NCI-H1092 (cell line): ENCODE data around the gene NLGN2.

Source experiments
- DNase-seq: peaks from one replicate; lab custom pipeline; 2025; lab: John Stamatoyannopoulos, UW

The NLGN2 gene

GRCh38 chr17:7437950-7438614 lies 30.4 kb downstream of the NLGN2 start:
- DNase-seq, result no peak

GRCh38 chr17:7438656-7439460 lies 31.2 kb downstream of the NLGN2 start:
- no peak for DNase-seq

GRCh38 chr17:7439462-7440112 lies 31.9 kb downstream of the NLGN2 start, which contains the start of gene FGF11:
Gene FGF11 (plus strand): TSS chr17:7439512. CDS start chr17:7439621, 109 bp downstream.
- no peak for DNase-seq

GRCh38 chr17:7440113-7440833 lies 32.6 kb downstream of the NLGN2 start:
- peak; percentile 38 for DNase-seq

GRCh38 chr17:7440834-7441195 lies 33.2 kb downstream of the NLGN2 start:
- no peak for DNase-seq

- no peak for DNase-seq
Measured at GRCh38 chr17:7441266-7441665, 33.6 kb downstream of the NLGN2 start.

GRCh38 chr17:7442142-7442541 lies 34.5 kb downstream of the NLGN2 start:
- DNase-seq, result no peak

- DNase-seq, result no peak
Measured at GRCh38 chr17:7443499-7444485, 36.1 kb downstream of the NLGN2 start.

GRCh38 chr17:7444682-7445618 lies 37.3 kb downstream of the NLGN2 start, which contains the start of gene CHRNB1:
Gene CHRNB1 (plus strand): TSS chr17:7445061. CDS start chr17:7445128, 67 bp downstream.
- no peak for DNase-seq

- DNase-seq, result no peak
Measured at GRCh38 chr17:7445619-7445968, 37.9 kb downstream of the NLGN2 start.

GRCh38 chr17:7448461-7448860 lies 40.8 kb downstream of the NLGN2 start:
- no peak for DNase-seq

- DNase-seq, result no peak
Measured at GRCh38 chr17:7459961-7460545, 52.4 kb downstream of the NLGN2 start.

GRCh38 chr17:7460850-7461660 lies 53.4 kb downstream of the NLGN2 start:
- DNase-seq, result no peak

- no peak for DNase-seq
Measured at GRCh38 chr17:7462474-7463371, 55.1 kb downstream of the NLGN2 start.

- no peak for DNase-seq
Measured at GRCh38 chr17:7463372-7463846, 55.8 kb downstream of the NLGN2 start.

GRCh38 chr17:7464081-7464480 lies 56.4 kb downstream of the NLGN2 start:
- DNase-seq, result no peak

- DNase-seq, result no peak
Measured at GRCh38 chr17:7465597-7466275, 58.1 kb downstream of the NLGN2 start.
